Measurements from ENCODE around the gene PRPF38B.

GRCh38 chr1:108734171-108734865, 42.2 kb downstream of the PRPF38B start:
- TF ChIP-seq YY1 (IDR thresholded peaks at IDR 0.05; ENCODE audit: low read depth) (no peak), REST (IDR thresholded peaks at IDR 0.05; ENCODE audit: low read depth) (no peak), TEAD4 (IDR thresholded peaks at IDR 0.05) (no peak), CREB1 (IDR thresholded peaks at IDR 0.05; ENCODE audit: low read depth) (no peak), TAF1 (IDR thresholded peaks at IDR 0.05; ENCODE audit: low read depth) (no peak), USF1 (IDR thresholded peaks at IDR 0.05) (no peak)

All from Ishikawa (cell line).